Natural killer cell (primary cell): ENCODE measurements around the gene PSMB4. TPM values are rescaled to one million over a fixed set of nuclear protein-coding genes. Genes with fewer than 3 reads are reported as not detected.
A peak's percentile ranks its signal among the peaks of the same experiment; 100 is the strongest.

Experiments
- ATAC-seq, 3 donors: fragments of 150-1000 bp in 2 of 3; fragments of 200-7000 bp in 1 of 3; cut with Tn5 transposase; 1 replicate in 1 of 3; 2 replicates in 2 of 3; pipeline ENCODE4 v1.10.0; 2021; ENCODE audit warnings: mild to moderate bottlenecking in 2 of 3, moderate library complexity in 2 of 3
- DNase-seq, 2 donors: peaks; one replicate each; pipeline versions ENCODE4 v3.0.0 to v3.0.0-alpha.2; 2013 to 2021; ENCODE audit warnings: mixed read lengths in 1 of 2
- H3K27ac ChIP-seq: one replicate; pipeline ENCODE4 v1.5.1; 2013; ENCODE audit warnings: mild to moderate bottlenecking, low read length
- H3K27me3 ChIP-seq: one replicate; pipeline ENCODE4 v1.6.1; 2013; ENCODE audit warnings: low read length; ENCODE audit not compliant: control insufficient read depth, insufficient read depth
- H3K36me3 ChIP-seq: one replicate; pipeline ENCODE4 v1.6.1; 2013; ENCODE audit warnings: low read length; ENCODE audit not compliant: control insufficient read depth, insufficient read depth
- H3K4me1 ChIP-seq: one replicate; pipeline ENCODE4 v1.6.1; 2013; ENCODE audit warnings: low read length; ENCODE audit not compliant: control insufficient read depth, insufficient read depth
- H3K4me3 ChIP-seq: one replicate; pipeline ENCODE4 v1.5.1; 2013; ENCODE audit warnings: low read length
- H3K9me3 ChIP-seq: one replicate; pipeline ENCODE4 v1.6.1; 2013; ENCODE audit warnings: low read length; ENCODE audit not compliant: control insufficient read depth, insufficient read depth
- H3K27ac Mint-ChIP-seq, 2 donors: one replicate each; pipeline ENCODE4 v1.8.0; 2022; ENCODE audit warnings: mild to moderate bottlenecking in 2 of 2, mixed read lengths in 2 of 2, moderate library complexity in 1 of 2
- H3K27me3 Mint-ChIP-seq, 2 donors: one replicate each; pipeline ENCODE4 v1.8.0; 2022; ENCODE audit warnings: low read depth in 2 of 2, mixed read lengths in 2 of 2
- H3K36me3 Mint-ChIP-seq: one replicate; pipeline ENCODE4 v1.8.0; 2022; ENCODE audit warnings: mixed read lengths
- H3K4me1 Mint-ChIP-seq, 2 donors: one replicate each; pipeline ENCODE4 v1.8.0; 2022; ENCODE audit warnings: mixed read lengths in 2 of 2
- H3K4me3 Mint-ChIP-seq: one replicate; pipeline ENCODE4 v1.8.0; 2022; ENCODE audit warnings: mild to moderate bottlenecking, moderate library complexity, mixed read lengths
- H3K9me3 Mint-ChIP-seq, 2 donors: one replicate each; pipeline ENCODE4 v1.8.0; 2022; ENCODE audit warnings: mixed read lengths in 2 of 2
- WGBS: methylation state at CpG from one replicate; pipeline ENCODE4 v1.1.7; 2013; ENCODE audit warnings: missing lambda C conversion rate; ENCODE audit not compliant: insufficient coverage; 5-methylcytosine and 5-hydroxymethylcytosine counted together
- intact Hi-C: fragments of 100-400 bp; cut with micrococcal nuclease; formaldehyde crosslinking; loops from one replicate; pipeline ENCODE4 v1.14.2; 2022
- total RNA-seq, 4 donors: library from RNA; stranded (reverse); fragments of 120-200 nt in 1 of 4; gene quantifications; one replicate each; pipeline versions ENCODE4 v1.2.3 to v1.2.4, GENCODE V29; 2013 to 2022
- TF ChIP-seq, protein P1 (sequence below): fragments of 200-600 bp; IDR thresholded peaks from one replicate; pipeline ENCODE4 v1.8.0; 2022; ENCODE audit warnings: antibody characterized with exemption

Gene PSMB4
- total RNA-seq, 3 donors from 2014 or later (not counting 1 experiment from before 2014, with no cell fraction given) = 291 to 313 (median 297) TPM

DNA sequence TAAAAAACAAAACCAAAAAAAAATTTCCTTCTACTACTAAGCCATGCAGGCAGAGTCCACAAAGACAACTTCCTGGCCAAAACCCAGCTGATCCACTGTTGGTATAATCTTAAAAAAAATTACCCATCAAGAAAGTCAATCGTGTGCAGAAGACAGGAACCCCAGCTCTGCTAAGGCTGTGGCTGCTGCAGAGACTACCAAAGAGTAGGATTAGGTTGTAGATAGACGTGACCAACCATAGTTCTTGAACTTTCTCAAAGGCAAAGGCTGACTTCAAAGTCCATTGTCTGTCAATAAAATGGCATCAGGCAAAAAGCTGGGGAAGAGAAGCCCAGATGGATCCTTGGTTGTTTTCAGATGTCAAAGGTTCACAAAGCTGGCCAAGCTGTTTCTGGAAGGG, 3.4 kb downstream of the PSMB4 start:
- H3K4me3 ChIP-seq = no peak overlapping the region
- 81% methylated on average over 2 of the region's 2 CpGs for WGBS
- Mint-ChIP-seq H3K4me1 (peaks cover 20 to 21% of the 10 kb centered on the region in 2 donors), H3K36me3 (no peaks in the 10 kb centered on the region), H3K27ac (peak overlapping the region; percentile 99 to 100), H3K9me3 (no peaks in the 10 kb centered on the region), H3K4me3 (peak overlapping the region; percentile 28), H3K27me3 (no peaks in the 10 kb centered on the region)
- H3K27me3 ChIP-seq = no peaks in the 10 kb centered on the region
- H3K9me3 ChIP-seq = no peaks in the 10 kb centered on the region
- H3K4me1 ChIP-seq = peaks cover 17% of the 10 kb centered on the region
- intact Hi-C loops = no loop called here
- H3K36me3 ChIP-seq = peaks cover 52% of the 10 kb centered on the region
- H3K27ac ChIP-seq = no peak overlapping the region
- DNase-seq (no peak), ATAC-seq (no peak)
- TF ChIP-seq, protein P1, sequence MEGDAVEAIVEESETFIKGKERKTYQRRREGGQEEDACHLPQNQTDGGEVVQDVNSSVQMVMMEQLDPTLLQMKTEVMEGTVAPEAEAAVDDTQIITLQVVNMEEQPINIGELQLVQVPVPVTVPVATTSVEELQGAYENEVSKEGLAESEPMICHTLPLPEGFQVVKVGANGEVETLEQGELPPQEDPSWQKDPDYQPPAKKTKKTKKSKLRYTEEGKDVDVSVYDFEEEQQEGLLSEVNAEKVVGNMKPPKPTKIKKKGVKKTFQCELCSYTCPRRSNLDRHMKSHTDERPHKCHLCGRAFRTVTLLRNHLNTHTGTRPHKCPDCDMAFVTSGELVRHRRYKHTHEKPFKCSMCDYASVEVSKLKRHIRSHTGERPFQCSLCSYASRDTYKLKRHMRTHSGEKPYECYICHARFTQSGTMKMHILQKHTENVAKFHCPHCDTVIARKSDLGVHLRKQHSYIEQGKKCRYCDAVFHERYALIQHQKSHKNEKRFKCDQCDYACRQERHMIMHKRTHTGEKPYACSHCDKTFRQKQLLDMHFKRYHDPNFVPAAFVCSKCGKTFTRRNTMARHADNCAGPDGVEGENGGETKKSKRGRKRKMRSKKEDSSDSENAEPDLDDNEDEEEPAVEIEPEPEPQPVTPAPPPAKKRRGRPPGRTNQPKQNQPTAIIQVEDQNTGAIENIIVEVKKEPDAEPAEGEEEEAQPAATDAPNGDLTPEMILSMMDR = no peak

- TF ChIP-seq, protein P1 = no peak
- DNase-seq (no peak), ATAC-seq (no peak)
- Histone ChIP-seq H3K27me3 (no peaks in the 10 kb centered on the region), H3K4me3 (no peak overlapping the region), H3K36me3 (peaks cover 60% of the 10 kb centered on the region), H3K27ac (no peak overlapping the region), H3K4me1 (peaks cover 15% of the 10 kb centered on the region), H3K9me3 (no peaks in the 10 kb centered on the region)
- Mint-ChIP-seq H3K27ac (peak overlapping the region; percentile 40 to 41), H3K27me3 (no peaks in the 10 kb centered on the region), H3K4me3 (no peak overlapping the region), H3K36me3 (no peaks in the 10 kb centered on the region), H3K4me1 (peaks cover 20 to 21% of the 10 kb centered on the region in 2 donors), H3K9me3 (no peaks in the 10 kb centered on the region)
- intact Hi-C loops = no loop called here
- 94% methylated on average over 3 of the region's 3 CpGs for WGBS
These were observed 4.2 kb downstream of the PSMB4 start for GRCh38 chr1:151403612-151404011.

GRCh38 chr1:151405187-151405951, 6.0 kb downstream of the PSMB4 start:
- no peak overlapping the region for H3K4me3 ChIP-seq
- no peak overlapping the region for H3K4me3 Mint-ChIP-seq
- no peaks in the 10 kb centered on the region for H3K9me3 ChIP-seq
- no peak overlapping the region for H3K27ac ChIP-seq
- H3K4me1 ChIP-seq = peaks cover 5% of the 10 kb centered on the region
- no peaks in the 10 kb centered on the region for H3K36me3 Mint-ChIP-seq
- H3K9me3 Mint-ChIP-seq = no peaks in the 10 kb centered on the region
- TF ChIP-seq, protein P1 = no peak
- H3K27me3 Mint-ChIP-seq = no peaks in the 10 kb centered on the region
- H3K4me1 Mint-ChIP-seq = peaks cover 7% of the 10 kb centered on the region in 2 donors
- no peaks in the 10 kb centered on the region for H3K27me3 ChIP-seq
- DNase-seq (no peak), ATAC-seq (no peak)
- no peak overlapping the region for H3K27ac Mint-ChIP-seq
- intact Hi-C loops = no loop called here
- peaks cover 77% of the 10 kb centered on the region for H3K36me3 ChIP-seq
- 94% methylated on average over 13 of the region's 13 CpGs for WGBS

- intact Hi-C loops = no loop called here
- no peaks in the 10 kb centered on the region for H3K4me1 Mint-ChIP-seq
These were observed 6.8 kb downstream of the PSMB4 start for GRCh38 chr1:151406176-151406575.

More at GRCh38 chr1:151406176-151406575, 6.8 kb downstream of the PSMB4 start:
- Histone ChIP-seq H3K27me3 (no peaks in the 10 kb centered on the region), H3K9me3 (no peaks in the 10 kb centered on the region), H3K4me3 (no peak overlapping the region), H3K4me1 (no peaks in the 10 kb centered on the region), H3K27ac (no peak overlapping the region), H3K36me3 (peaks cover 78% of the 10 kb centered on the region)
- H3K27ac Mint-ChIP-seq = no peak overlapping the region
- no peaks in the 10 kb centered on the region for H3K9me3 Mint-ChIP-seq
- no peak overlapping the region for H3K4me3 Mint-ChIP-seq
- no peaks in the 10 kb centered on the region for H3K27me3 Mint-ChIP-seq
- ATAC-seq (no peak), DNase-seq (no peak)
- TF ChIP-seq, protein P1 = no peak
- H3K36me3 Mint-ChIP-seq = peaks cover 5% of the 10 kb centered on the region
- over 99% methylated on average over 8 of the region's 8 CpGs for WGBS
